Ammon's horn (tissue), 1 donor: ENCODE measurements around the gene SLC6A20.

Source experiments
- DNase-seq: peaks from one replicate; pipeline ENCODE4 v3.0.0-alpha.2; 2016; ENCODE audit warnings: low spot score

Gene SLC6A20

DNA sequence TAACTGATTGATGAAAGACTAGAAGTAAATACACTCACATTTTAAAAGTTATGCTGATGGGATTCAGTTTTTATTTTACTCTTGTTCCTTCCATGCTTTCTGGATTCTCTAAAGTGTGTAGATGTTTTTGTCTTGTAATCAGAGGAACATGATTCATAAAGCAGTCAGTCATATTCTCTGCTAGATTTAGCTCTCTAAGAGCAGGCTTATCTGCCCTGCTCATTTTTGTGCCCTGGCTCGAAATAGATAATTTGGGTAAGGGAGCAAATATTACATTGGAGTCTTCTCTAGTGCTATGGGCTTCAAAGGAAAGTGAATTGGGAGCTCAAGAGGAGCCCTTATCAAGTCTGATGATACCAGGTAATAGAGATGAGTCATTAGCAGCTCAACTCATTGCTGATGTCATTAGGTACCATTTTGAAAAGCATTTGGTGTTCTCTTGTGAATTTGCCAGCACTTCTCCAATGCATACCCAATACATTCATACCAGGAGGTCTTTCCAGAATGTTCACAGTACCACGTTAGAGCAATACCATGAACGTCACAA lies 79.5 kb downstream of the SLC6A20 start:
- no peak for DNase-seq

DNA sequence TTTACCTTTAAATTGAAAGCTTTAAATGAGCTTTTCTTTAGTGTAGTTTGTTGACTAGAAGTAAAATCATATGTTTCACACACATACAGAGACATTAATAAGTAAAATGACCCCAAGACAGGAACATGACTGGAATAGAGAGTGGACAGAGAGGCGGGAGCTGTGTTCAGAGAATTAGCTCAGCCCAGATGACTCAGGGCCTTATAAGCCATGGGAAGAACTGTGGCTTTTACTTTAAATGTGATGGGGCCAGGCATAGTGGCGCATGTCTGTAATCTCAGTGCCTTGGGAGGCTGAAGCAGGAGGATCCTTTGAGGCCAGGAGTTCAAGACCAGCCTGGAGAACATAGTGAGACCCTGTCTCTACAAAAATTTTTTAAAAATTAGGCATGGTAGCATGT lies 80.4 kb downstream of the SLC6A20 start:
- DNase-seq, result no peak

DNA sequence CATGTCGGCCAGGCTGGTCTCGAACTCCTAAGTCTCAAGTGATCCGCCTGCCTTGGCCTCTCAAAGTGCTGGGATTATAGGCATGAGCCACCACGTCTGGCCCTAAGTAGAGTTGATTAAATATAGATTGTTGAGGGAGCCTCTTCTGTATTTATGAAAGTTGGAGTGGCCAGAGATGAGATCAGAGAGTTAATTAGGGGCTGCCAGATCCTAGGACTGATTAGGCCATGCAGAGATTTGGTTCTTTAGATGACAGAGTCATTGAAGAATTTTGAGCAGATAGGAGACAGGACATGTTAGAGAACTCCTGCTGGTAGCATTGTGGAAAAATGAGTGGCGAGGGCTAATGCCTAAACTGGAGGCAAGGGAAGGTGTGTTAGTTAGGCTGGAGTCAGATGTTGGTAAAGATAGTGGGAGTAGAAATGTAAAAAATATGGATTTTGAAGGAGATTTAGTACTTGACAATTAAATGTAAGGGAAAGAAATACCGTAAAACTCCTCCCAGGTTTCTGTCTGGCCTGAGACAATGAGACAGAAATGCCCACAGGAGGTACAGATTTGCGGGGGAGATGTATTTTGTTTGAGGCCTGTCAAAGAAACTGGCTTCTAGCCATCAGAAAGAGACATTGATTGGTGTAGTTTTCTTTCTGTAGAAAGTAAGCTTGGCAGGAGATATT lies 83.8 kb downstream of the SLC6A20 start:
- no peak for DNase-seq

DNA sequence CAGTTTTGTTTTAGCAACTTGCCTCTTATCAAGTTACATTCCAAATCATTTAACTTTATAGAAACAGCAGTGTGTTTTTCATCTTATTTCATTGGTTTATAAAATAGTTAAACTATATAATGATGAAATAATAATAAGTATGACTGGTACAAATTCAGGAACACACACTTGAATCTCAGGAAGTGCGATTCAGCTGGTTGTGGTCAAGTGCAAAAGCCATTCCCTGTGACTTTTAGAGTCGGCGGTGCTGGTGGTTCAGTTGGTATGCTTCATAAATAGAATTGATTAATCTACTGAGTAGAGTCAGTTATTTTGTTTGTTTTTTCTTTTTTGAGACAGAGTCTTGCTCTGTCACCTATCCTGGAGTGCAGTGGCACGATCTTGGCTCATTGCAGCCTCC lies 84.4 kb downstream of the SLC6A20 start:
- no peak for DNase-seq

DNA sequence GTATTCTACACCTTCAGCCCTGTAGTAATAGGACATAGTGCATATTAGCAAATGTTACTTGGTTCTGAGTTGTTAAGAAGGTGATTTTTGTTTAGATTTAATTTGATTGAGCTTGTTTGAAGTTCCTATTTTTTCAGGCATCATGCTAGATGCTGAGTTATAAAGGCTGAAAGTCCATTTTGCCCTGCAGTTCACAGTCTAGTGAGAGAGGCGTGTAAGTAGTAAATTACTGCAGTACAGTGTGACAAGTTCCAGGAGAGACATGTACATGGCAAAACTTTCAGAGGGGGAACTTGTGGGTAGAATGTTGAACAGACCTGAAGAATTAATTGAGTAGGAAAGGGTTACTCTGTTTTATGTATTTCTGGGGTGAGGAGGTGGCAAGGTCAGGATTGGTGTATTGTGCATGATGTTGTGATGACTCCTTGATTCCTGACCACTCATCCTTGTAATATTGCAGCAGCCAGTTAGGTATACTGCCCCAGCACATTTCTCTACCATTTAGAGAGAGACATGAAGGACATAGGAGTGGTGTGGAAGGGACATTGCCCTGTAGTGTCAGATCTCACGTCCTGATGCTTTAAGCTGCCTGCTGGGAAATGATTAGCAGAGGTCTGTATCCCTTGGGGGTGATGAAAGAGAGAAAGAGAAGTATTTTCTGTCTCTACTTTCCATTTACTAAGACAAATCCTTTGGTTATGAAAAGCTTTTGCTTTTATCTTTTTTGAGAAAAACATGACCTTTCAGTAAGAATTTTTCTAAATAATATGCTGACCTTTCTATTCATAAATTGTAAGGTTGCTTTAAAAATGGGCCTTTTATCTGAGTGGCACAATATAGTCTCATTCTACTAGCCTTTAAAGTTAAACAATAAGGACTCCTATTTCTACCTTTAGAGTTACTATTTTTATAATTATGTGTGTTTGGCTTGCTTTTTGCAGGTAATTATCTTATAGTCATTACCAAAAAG lies 90.2 kb downstream of the SLC6A20 start:
- DNase-seq, result no peak
